ENCODE results near the gene ATP5ME.

The ATP5ME gene

GRCh38 chr4:685679-686412 is 11.8 kb upstream of the ATP5ME start:
- Histone ChIP-seq H2AFZ (ENCODE audit: low read length) (no peak overlapping the region), H3K4me3 (ENCODE audit: low read depth, low read length, poor library complexity, severe bottlenecking) (no peak overlapping the region), H3K9ac (ENCODE audit: low read length) (no peak overlapping the region), H3K4me2 (ENCODE audit: low read length) (no peak overlapping the region), H3K4me1 (ENCODE audit: insufficient read depth, low read length, severe bottlenecking) (peaks cover 6% of the 10 kb centered on the region), H3K36me3 (ENCODE audit: insufficient read depth, low read length) (no peaks in the 10 kb centered on the region), H3K79me2 (ENCODE audit: insufficient read depth, low read length) (no peaks in the 10 kb centered on the region), H4K20me1 (ENCODE audit: insufficient read depth, low read length) (no peaks in the 10 kb centered on the region), H3K27me3 (ENCODE audit: insufficient read depth, low read length) (no peaks in the 10 kb centered on the region; the same call in 1 of the 2 replicates), H3K9me2 (ENCODE audit: low read depth, low read length) (no peaks in the 10 kb centered on the region), H3F3A (ENCODE audit: insufficient read depth, low read length) (no peaks in the 10 kb centered on the region), H3K27ac (ENCODE audit: low read depth, low read length, poor library complexity, severe bottlenecking) (no peak overlapping the region), H3K9me3 (ENCODE audit: low read length) (no peaks in the 10 kb centered on the region)
- TF ChIP-seq CTCF (IDR thresholded peaks at IDR 0.05; ENCODE audit: low read length): no peak
- TF ChIP-seq EZH2 (IDR thresholded peaks at IDR 0.05; ENCODE audit: borderline replicate concordance, low read length): no peak

GRCh38 chr4:684623-685327 is 10.7 kb upstream of the ATP5ME start:
- Histone ChIP-seq H3K27ac (ENCODE audit: low read depth, low read length, poor library complexity, severe bottlenecking) (no peak overlapping the region), H2AFZ (ENCODE audit: low read length) (no peak overlapping the region), H3K27me3 (ENCODE audit: insufficient read depth, low read length) (no peaks in the 10 kb centered on the region; the same call in 1 of the 2 replicates), H3K9me2 (ENCODE audit: low read depth, low read length) (no peaks in the 10 kb centered on the region), H3K9me3 (ENCODE audit: low read length) (no peaks in the 10 kb centered on the region), H3F3A (ENCODE audit: insufficient read depth, low read length) (no peaks in the 10 kb centered on the region), H3K36me3 (ENCODE audit: insufficient read depth, low read length) (no peaks in the 10 kb centered on the region), H3K4me3 (ENCODE audit: low read depth, low read length, poor library complexity, severe bottlenecking) (no peak overlapping the region), H3K4me1 (ENCODE audit: insufficient read depth, low read length, severe bottlenecking) (peaks cover 6% of the 10 kb centered on the region), H4K20me1 (ENCODE audit: insufficient read depth, low read length) (no peaks in the 10 kb centered on the region), H3K9ac (ENCODE audit: low read length) (no peak overlapping the region), H3K4me2 (ENCODE audit: low read length) (no peak overlapping the region), H3K79me2 (ENCODE audit: insufficient read depth, low read length) (no peaks in the 10 kb centered on the region)
- no peak for TF ChIP-seq CTCF (IDR thresholded peaks at IDR 0.05; ENCODE audit: low read length)

- Histone ChIP-seq H3K9me3 (ENCODE audit: low read length) (no peaks in the 10 kb centered on the region), H3K27ac (ENCODE audit: low read depth, low read length, poor library complexity, severe bottlenecking) (no peak overlapping the region), H3K9ac (ENCODE audit: low read length) (no peak overlapping the region), H3K4me2 (ENCODE audit: low read length) (no peak overlapping the region), H4K20me1 (ENCODE audit: insufficient read depth, low read length) (no peaks in the 10 kb centered on the region), H3F3A (ENCODE audit: insufficient read depth, low read length) (no peaks in the 10 kb centered on the region), H2AFZ (ENCODE audit: low read length) (no peak overlapping the region), H3K36me3 (ENCODE audit: insufficient read depth, low read length) (no peaks in the 10 kb centered on the region), H3K27me3 (ENCODE audit: insufficient read depth, low read length) (no peaks in the 10 kb centered on the region; the same call in 1 of the 2 replicates), H3K79me2 (ENCODE audit: insufficient read depth, low read length) (no peaks in the 10 kb centered on the region), H3K4me3 (ENCODE audit: low read depth, low read length, poor library complexity, severe bottlenecking) (no peak overlapping the region), H3K9me2 (ENCODE audit: low read depth, low read length) (no peaks in the 10 kb centered on the region), H3K4me1 (ENCODE audit: insufficient read depth, low read length, severe bottlenecking) (peaks cover 6% of the 10 kb centered on the region)
- TF ChIP-seq CTCF (IDR thresholded peaks at IDR 0.05; ENCODE audit: low read length) (peak; percentile 54), EZH2 (IDR thresholded peaks at IDR 0.05; ENCODE audit: borderline replicate concordance, low read length) (no peak)
Measured at GRCh38 chr4:683982-684622, 10.0 kb upstream of the ATP5ME start.

Measured in OCI-LY1 (cell line).